Sigmoid colon (tissue), 7 donors: Measurements from ENCODE around the gene SRGAP1. TPM values are rescaled to one million over a fixed set of nuclear protein-coding genes. Genes with fewer than 3 reads are reported as not detected.

Experiments
- DNase-seq: peaks from one replicate; pipeline ENCODE4 v3.0.0-alpha.2; 2019
- H3K27ac ChIP-seq, 4 donors: fragments of 200-600 bp; sonication (generic); one replicate each; pipeline ENCODE4 v1.5.1; 2016 to 2019; ENCODE audit warnings: mild to moderate bottlenecking in 1 of 4
- H3K27me3 ChIP-seq, 3 donors: fragments of 200-600 bp; sonication (generic); one replicate each; pipeline ENCODE4 v1.5.1; 2019; ENCODE audit warnings: mild to moderate bottlenecking in 1 of 3
- H3K36me3 ChIP-seq, 4 donors: fragments of 200-600 bp; sonication (generic); one replicate each; pipeline ENCODE4 v1.5.1; 2016 to 2019
- H3K4me1 ChIP-seq, 4 donors: fragments of 200-600 bp; sonication (generic); one replicate each; pipeline ENCODE4 v1.5.1; 2017 to 2019
- H3K4me3 ChIP-seq, 4 donors: fragments of 200-600 bp; sonication (generic); one replicate each; pipeline ENCODE4 v1.5.1; 2017 to 2019; ENCODE audit warnings: mild to moderate bottlenecking in 2 of 4, moderate library complexity in 1 of 4
- H3K9me3 ChIP-seq, 4 donors: fragments of 200-600 bp in 3 of 4; sonication (generic) in 3 of 4; one replicate each; pipeline versions ENCODE4 v1.5.1 to v1.6.1; 2013 to 2019
- EP300 ChIP-seq, 4 donors: sonication (generic); formaldehyde crosslinking; IDR thresholded peaks; one replicate each; pipeline ENCODE4 v1.6.1; 2017; ENCODE audit warnings: antibody characterized with exemption in 4 of 4
- POLR2A ChIP-seq, 2 donors: fragments of 450-650 bp; IDR thresholded peaks; one replicate each; pipeline ENCODE4 v1.6.1; 2016; ENCODE audit warnings: antibody characterized with exemption in 2 of 2, mild to moderate bottlenecking in 2 of 2, moderate library complexity in 2 of 2
- POLR2AphosphoS5 ChIP-seq, 4 donors: sonication (generic); formaldehyde crosslinking; IDR thresholded peaks; one replicate each; pipeline ENCODE4 v1.6.1; 2017; ENCODE audit warnings: antibody characterized with exemption in 4 of 4
- WGBS, 2 donors: extraction: QIAGEN DNeasy Blood & Tissue Kit; methylation state at CpG; one replicate each; pipeline ENCODE4 v1.1.7; 2013; 5-methylcytosine and 5-hydroxymethylcytosine counted together
- intact Hi-C: fragments of 100-400 bp; cut with DNase I; formaldehyde crosslinking; loops from one replicate; pipeline ENCODE4 v1.15.1; 2023
- polyA plus RNA-seq, 3 donors: library from polyadenylated mRNA; stranded (reverse); fragments of 200-250 nt; gene quantifications; one replicate each; pipeline ENCODE4 v1.2.3, GENCODE V29; 2013
- total RNA-seq, 4 donors: library from RNA; depleted of rRNA; stranded (reverse); fragments of >200 nt; gene quantifications; one replicate each; pipeline ENCODE4 v1.1.0, GENCODE V29; 2016
- TF ChIP-seq, protein P1 (sequence below), 4 experiments: fragments of 450-650 bp in 3 of 4; fragments of 200-600 bp in 1 of 4; IDR thresholded peaks; one replicate each; pipeline ENCODE4 v1.5.1; 2016 to 2019; ENCODE audit warnings: antibody characterized with exemption in 4 of 4, mild to moderate bottlenecking in 3 of 4, moderate library complexity in 2 of 4
- donor health status: healthy with polysubstance abuse.
- donor health status: Bipolar disorder and iron deficiency.
- donor health status: healthy.

SRGAP1 gene
- total and polyA plus RNA-seq, 7 donors = 2.4 to 16.3 (median 5.4) TPM

DNA sequence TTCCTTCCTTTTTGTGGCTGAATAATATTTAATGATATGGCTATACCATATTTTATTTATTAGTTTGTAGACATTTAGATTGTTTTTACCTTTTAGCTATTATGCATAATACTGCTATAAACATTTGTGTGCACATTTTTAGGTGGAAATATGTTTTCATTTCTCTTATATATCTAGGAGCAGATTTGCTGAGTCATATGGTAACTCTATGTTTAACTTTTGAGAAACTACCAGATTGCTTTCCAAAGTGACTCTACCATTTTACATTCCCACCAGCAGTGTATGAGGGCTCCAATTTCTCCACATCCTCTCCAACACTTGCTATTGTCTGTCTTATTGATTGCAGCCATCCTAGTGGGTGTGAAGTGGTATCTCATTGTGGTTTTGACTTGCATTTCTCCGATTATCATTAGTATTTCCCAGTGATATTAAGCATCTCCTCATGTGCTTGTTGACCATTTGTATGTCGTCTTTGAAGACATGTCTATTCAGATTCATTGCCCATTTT lies 217.4 kb downstream of the SRGAP1 start:
- Histone ChIP-seq H3K9me3 (no peaks in the 10 kb centered on the region), H3K27ac (no peak overlapping the region), H3K4me3 (no peak overlapping the region), H3K4me1 (no peaks in the 10 kb centered on the region), H3K36me3 (peaks cover 0 to 22% (median 0%) of the 10 kb centered on the region in 4 donors), H3K27me3 (no peaks in the 10 kb centered on the region)
- DNase-seq = no peak
- TF ChIP-seq, protein P1, sequence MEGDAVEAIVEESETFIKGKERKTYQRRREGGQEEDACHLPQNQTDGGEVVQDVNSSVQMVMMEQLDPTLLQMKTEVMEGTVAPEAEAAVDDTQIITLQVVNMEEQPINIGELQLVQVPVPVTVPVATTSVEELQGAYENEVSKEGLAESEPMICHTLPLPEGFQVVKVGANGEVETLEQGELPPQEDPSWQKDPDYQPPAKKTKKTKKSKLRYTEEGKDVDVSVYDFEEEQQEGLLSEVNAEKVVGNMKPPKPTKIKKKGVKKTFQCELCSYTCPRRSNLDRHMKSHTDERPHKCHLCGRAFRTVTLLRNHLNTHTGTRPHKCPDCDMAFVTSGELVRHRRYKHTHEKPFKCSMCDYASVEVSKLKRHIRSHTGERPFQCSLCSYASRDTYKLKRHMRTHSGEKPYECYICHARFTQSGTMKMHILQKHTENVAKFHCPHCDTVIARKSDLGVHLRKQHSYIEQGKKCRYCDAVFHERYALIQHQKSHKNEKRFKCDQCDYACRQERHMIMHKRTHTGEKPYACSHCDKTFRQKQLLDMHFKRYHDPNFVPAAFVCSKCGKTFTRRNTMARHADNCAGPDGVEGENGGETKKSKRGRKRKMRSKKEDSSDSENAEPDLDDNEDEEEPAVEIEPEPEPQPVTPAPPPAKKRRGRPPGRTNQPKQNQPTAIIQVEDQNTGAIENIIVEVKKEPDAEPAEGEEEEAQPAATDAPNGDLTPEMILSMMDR (IDR thresholded peaks at IDR 0.05) = no peak
- TF ChIP-seq EP300 (IDR thresholded peaks at IDR 0.05) (no peak), POLR2AphosphoS5 (IDR thresholded peaks at IDR 0.05) (no peak), POLR2A (IDR thresholded peaks at IDR 0.05) (no peak)
- intact Hi-C loops = no loop called here
- 94 to 96% methylated on average over 2 of the region's 2 CpGs for WGBS, 2 donors

DNA sequence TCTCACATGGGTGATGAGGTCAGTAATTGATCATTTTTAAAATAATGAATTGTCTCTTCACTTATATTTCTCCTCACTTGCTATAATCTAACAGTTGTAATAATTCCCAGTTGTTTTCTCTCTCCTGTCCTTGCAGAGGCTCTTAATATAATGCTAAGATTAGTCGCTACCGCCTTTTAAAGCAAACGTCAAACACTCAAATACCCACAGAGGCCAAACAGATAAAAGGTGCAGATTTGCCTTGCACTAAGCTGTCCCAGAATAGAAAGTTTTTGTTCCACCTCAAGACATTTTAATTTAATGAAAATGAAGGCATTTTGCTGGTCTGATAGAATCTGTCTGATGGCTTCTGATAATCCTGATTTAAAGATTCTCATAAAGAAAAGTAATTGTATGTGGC lies 218.6 kb downstream of the SRGAP1 start:
- DNase-seq = no peak
- no peaks in the 10 kb centered on the region for H3K4me1 ChIP-seq
- no peak overlapping the region for H3K4me3 ChIP-seq
- WGBS, 2 donors = 89 to 92% methylated on average over 3 of the region's 3 CpGs
- TF ChIP-seq, protein P1 (IDR thresholded peaks at IDR 0.05) = no peak
- TF ChIP-seq POLR2A (IDR thresholded peaks at IDR 0.05) (no peak), EP300 (IDR thresholded peaks at IDR 0.05) (no peak), POLR2AphosphoS5 (IDR thresholded peaks at IDR 0.05) (no peak)
- H3K27me3 ChIP-seq = no peaks in the 10 kb centered on the region
- H3K9me3 ChIP-seq = no peaks in the 10 kb centered on the region
- no peak overlapping the region for H3K27ac ChIP-seq
- H3K36me3 ChIP-seq = peaks cover 0 to 25% (median 0%) of the 10 kb centered on the region in 4 donors
- intact Hi-C loops = no loop called here

DNA sequence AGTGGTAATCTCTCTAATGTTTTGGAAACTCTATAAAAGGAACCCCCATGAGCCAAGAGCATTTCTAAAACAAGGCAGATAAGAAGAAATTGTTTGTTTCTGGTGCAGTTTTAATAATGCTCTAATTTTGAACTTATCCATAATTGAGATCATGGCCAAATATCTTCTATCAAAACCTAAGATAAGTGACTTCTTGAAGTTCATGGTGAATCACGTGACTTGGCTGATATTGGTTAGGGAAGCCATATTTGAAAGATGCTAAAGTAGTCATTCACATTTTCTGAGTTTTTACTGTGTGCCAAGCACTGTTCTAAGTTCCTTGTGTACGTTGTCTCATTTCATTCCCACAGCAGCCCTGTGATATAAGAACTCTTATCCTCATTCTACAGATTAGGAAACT lies 219.7 kb downstream of the SRGAP1 start:
- Histone ChIP-seq H3K27ac (no peak overlapping the region), H3K27me3 (no peaks in the 10 kb centered on the region), H3K4me1 (no peaks in the 10 kb centered on the region), H3K4me3 (no peak overlapping the region), H3K36me3 (peaks cover 0 to 25% (median 0%) of the 10 kb centered on the region in 4 donors), H3K9me3 (no peaks in the 10 kb centered on the region)
- intact Hi-C loops = no loop called here
- TF ChIP-seq POLR2AphosphoS5 (IDR thresholded peaks at IDR 0.05) = no peak
- TF ChIP-seq, protein P1 (IDR thresholded peaks at IDR 0.05) = no peak
- TF ChIP-seq EP300 (IDR thresholded peaks at IDR 0.05) = no peak
- no peak for TF ChIP-seq POLR2A (IDR thresholded peaks at IDR 0.05)
- WGBS, 2 donors = 89 to 92% methylated on average over 2 of the region's 2 CpGs
- no peak for DNase-seq

DNA sequence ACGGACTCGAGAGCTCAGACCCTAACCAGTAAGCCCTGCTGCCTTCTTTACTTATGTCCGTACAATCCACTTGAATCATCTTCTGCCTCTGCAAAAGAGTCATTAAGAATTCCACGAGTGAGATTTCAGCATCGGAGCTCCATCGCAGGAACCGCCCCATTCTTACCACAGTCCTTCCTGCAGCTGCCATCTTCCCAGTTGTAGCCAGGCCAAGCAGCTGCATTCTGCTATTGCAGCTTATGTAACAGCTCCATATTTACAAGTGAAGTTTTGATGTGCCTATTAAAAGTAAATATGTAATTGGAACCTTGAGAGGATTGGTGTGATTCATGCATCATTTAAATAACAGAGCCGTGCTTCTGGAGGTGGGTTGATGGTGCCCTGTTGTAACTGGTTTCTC lies 220.2 kb downstream of the SRGAP1 start:
- intact Hi-C loops = no loop called here
- 93 to 94% methylated on average over 8 of the region's 8 CpGs for WGBS, 2 donors
- no peak for DNase-seq
- H3K27ac ChIP-seq = no peak overlapping the region
- H3K36me3 ChIP-seq = peaks cover 0 to 25% (median 0%) of the 10 kb centered on the region in 4 donors
- no peak for TF ChIP-seq POLR2A (IDR thresholded peaks at IDR 0.05)
- TF ChIP-seq POLR2AphosphoS5 (IDR thresholded peaks at IDR 0.05) = no peak
- TF ChIP-seq EP300 (IDR thresholded peaks at IDR 0.05) = no peak
- TF ChIP-seq, protein P1 (IDR thresholded peaks at IDR 0.05) = no peak
- H3K4me1 ChIP-seq = no peaks in the 10 kb centered on the region
- no peaks in the 10 kb centered on the region for H3K9me3 ChIP-seq
- H3K27me3 ChIP-seq = no peaks in the 10 kb centered on the region
- H3K4me3 ChIP-seq = no peak overlapping the region

DNA sequence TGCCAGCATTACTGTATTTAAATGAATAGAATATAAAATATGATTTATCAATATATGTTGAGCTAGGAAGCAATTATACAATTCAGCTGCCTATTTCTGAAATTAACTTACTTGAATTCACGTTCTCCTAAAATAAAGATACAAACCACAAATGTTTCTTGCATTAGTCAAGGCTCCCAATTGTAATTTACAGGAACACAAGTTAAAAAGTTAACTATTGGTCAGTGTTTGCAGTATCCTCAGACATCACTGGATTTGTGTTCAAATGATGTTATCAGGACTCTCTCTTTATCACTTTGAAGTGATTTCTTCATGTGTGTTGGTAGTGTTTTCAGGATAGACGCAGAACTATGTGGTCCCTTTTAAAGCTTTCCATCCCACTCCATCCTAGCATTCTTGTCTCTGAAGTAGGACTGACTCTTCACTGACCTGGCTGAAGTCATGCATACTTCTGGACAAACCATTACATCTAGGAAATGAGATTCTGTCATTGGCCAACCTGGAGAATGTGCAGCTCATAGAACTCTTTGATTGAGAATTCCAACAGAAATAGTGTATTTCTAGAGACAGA lies 221.5 kb downstream of the SRGAP1 start:
- Histone ChIP-seq H3K36me3 (peaks cover 0 to 25% (median 0%) of the 10 kb centered on the region in 4 donors), H3K4me1 (no peaks in the 10 kb centered on the region), H3K27ac (no peak overlapping the region), H3K9me3 (no peaks in the 10 kb centered on the region), H3K27me3 (no peaks in the 10 kb centered on the region), H3K4me3 (no peak overlapping the region)
- intact Hi-C loops = no loop called here
- 95 to 98% methylated on average over 2 of the region's 2 CpGs for WGBS, 2 donors
- no peak for TF ChIP-seq POLR2AphosphoS5 (IDR thresholded peaks at IDR 0.05)
- TF ChIP-seq POLR2A (IDR thresholded peaks at IDR 0.05) = no peak
- TF ChIP-seq EP300 (IDR thresholded peaks at IDR 0.05) = no peak
- TF ChIP-seq, protein P1 (IDR thresholded peaks at IDR 0.05) = no peak
- DNase-seq = no peak
